HepG2 (cell line): ENCODE data around the gene CAMK2D. TPM values are rescaled to one million over a fixed set of nuclear protein-coding genes. Genes with fewer than 3 reads are reported as not detected.

ENCODE experiments used
- ATAC-seq: fragments of 200-7000 bp; cut with Tn5 transposase; 3 replicates; pipeline ENCODE4 v1.9.1; 2020; ENCODE audit warnings: mild to moderate bottlenecking, moderate library complexity
- BruUV-seq: library from RNA; stranded (reverse); fragments of 400-500 nt; replicated peaks from 2 replicates; lab custom pipeline; 2021; lab: Mats Ljungman, UMichigan
- CTCF ChIA-PET: fragments of 300-600 bp; formaldehyde crosslinking; extraction: SDS; loops from one replicate; lab custom pipeline; 2021; ENCODE audit warnings: low total read pairs, inconsistent platforms, low intra/inter-chr PET ratio; lab: Yijun Ruan, JAX
- POLR2A ChIA-PET: fragments of 350-600 bp; sonication (Branson Sonifier 250); formaldehyde crosslinking; loops from one replicate; lab custom pipeline; 2020; ENCODE audit warnings: antibody characterized with exemption, inconsistent platforms; lab: Yijun Ruan, JAX
- DNase-seq: peaks from one replicate; pipeline ENCODE4 v3.0.0-alpha.2; 2015; ENCODE audit warnings: low spot score
- FAIRE-seq: peaks from 3 replicates; lab custom pipeline; 2011; peaks lifted over from hg19 to GRCh38; lab: Jason Lieb, UNC
- H2AFZ ChIP-seq: one replicate; pipeline ENCODE4 v1.6.1; 2011; ENCODE audit warnings: low read length, inconsistent platforms
- H3K27ac ChIP-seq: fragments of 300-600 bp; 3 replicates; pipeline ENCODE4 v1.8.0; 2011; ENCODE audit warnings: mixed run types, mild to moderate bottlenecking, mixed read lengths, low read length, inconsistent platforms; ENCODE audit not compliant: insufficient read depth; ENCODE audit errors: extremely low read length
- H3K27me3 ChIP-seq, 2 experiments: fragments of 200-600 bp in 1 of 2; 2 replicates in 1 of 2; 3 replicates in 1 of 2; pipeline versions ENCODE4 v1.6.0 to v1.8.0; 2011; ENCODE audit warnings: low read length in 2 of 2, mild to moderate bottlenecking in 2 of 2, moderate library complexity in 2 of 2, inconsistent platforms in 1 of 2; ENCODE audit not compliant: insufficient read depth in 2 of 2, control insufficient read depth in 1 of 2
- H3K36me3 ChIP-seq, 2 experiments: fragments of 200-600 bp in 1 of 2; replicated peaks in 1 of 2; 2 replicates in 1 of 2; 3 replicates in 1 of 2; pipeline versions ENCODE4 v1.5.1 to v1.8.0; 2011; ENCODE audit warnings: low read length in 2 of 2, inconsistent platforms in 1 of 2; ENCODE audit not compliant: insufficient read depth in 2 of 2, control insufficient read depth in 1 of 2
- H3K4me1 ChIP-seq: 2 replicates; pipeline ENCODE4 v1.5.1; 2012; ENCODE audit warnings: low read length, inconsistent platforms; ENCODE audit not compliant: insufficient read depth
- H3K4me2 ChIP-seq: 2 replicates; pipeline ENCODE4 v1.6.0; 2011; ENCODE audit warnings: low read depth, low read length, inconsistent platforms
- H3K4me3 ChIP-seq, 3 experiments: fragments of 200-600 bp in 1 of 3; sonication (generic), shearing (Covaris generic) in 1 of 3; replicated peaks in 1 of 3; 2 replicates each; pipeline ENCODE4 v1.5.1; 2011 to 2016; ENCODE audit warnings: low read length in 3 of 3, inconsistent platforms in 2 of 3, low read depth in 2 of 3, mild to moderate bottlenecking in 2 of 3, control low read depth in 1 of 3, mixed read lengths in 1 of 3; ENCODE audit not compliant: insufficient read depth in 1 of 3
- H3K79me2 ChIP-seq: one replicate; pipeline ENCODE4 v1.6.1; 2011; ENCODE audit warnings: low read length, inconsistent platforms; ENCODE audit not compliant: insufficient read depth
- H3K9ac ChIP-seq: 2 replicates; pipeline ENCODE4 v1.6.0; 2011; ENCODE audit warnings: mild to moderate bottlenecking, low read depth, low read length, inconsistent platforms; ENCODE audit not compliant: insufficient read depth
- H3K9me3 ChIP-seq: 2 replicates; pipeline ENCODE4 v1.5.1; 2012; ENCODE audit warnings: mild to moderate bottlenecking, low read length
- H4K20me1 ChIP-seq: 2 replicates; pipeline ENCODE4 v1.6.0; 2011; ENCODE audit warnings: inconsistent platforms, mild to moderate bottlenecking, low read length, moderate library complexity; ENCODE audit not compliant: insufficient read depth
- CREB1 ChIP-seq, 2 experiments: fragments of 450-650 bp in 1 of 2; IDR thresholded peaks; 2 replicates each; pipeline ENCODE4 v1.6.1; 2016 to 2017; ENCODE audit warnings: control low read depth in 1 of 2, mild to moderate bottlenecking in 1 of 2, missing compliant biosample characterization in 1 of 2, missing genetic modification characterization in 1 of 2
- DDIT3 ChIP-seq: sonication (generic); formaldehyde crosslinking; IDR thresholded peaks from 2 replicates; pipeline ENCODE4 v1.4.0; 2020; ENCODE audit warnings: mild to moderate bottlenecking, missing genetic modification reagents
- HDAC2 ChIP-seq: sonication (generic); formaldehyde crosslinking; IDR thresholded peaks from 2 replicates; pipeline ENCODE4 v1.4.0; 2020; ENCODE audit warnings: missing genetic modification reagents
- HES4 ChIP-seq: sonication (generic); formaldehyde crosslinking; IDR thresholded peaks from 2 replicates; pipeline ENCODE4 v1.9.0; 2021; ENCODE audit warnings: mild to moderate bottlenecking, missing genetic modification reagents, borderline replicate concordance
- HNRNPH1 ChIP-seq: fragments of 200-400 bp; formaldehyde crosslinking; optimal IDR thresholded peaks from 2 replicates; pipeline ENCODE3; 2017; ENCODE audit warnings: mild to moderate bottlenecking, low read depth, low read length
- HOXD1 ChIP-seq: sonication (generic); formaldehyde crosslinking; IDR thresholded peaks from 2 replicates; pipeline ENCODE4 v1.5.0; 2020; ENCODE audit warnings: missing genetic modification reagents
- ISX ChIP-seq: sonication (generic); formaldehyde crosslinking; conservative IDR thresholded peaks from 2 replicates; pipeline ENCODE4 v1.5.0; 2020; ENCODE audit warnings: missing genetic modification reagents
- KLF11 ChIP-seq: IDR thresholded peaks from 2 replicates; pipeline ENCODE4 v1.6.1; 2016; ENCODE audit warnings: missing compliant biosample characterization
- KLF12 ChIP-seq: sonication (generic); formaldehyde crosslinking; IDR thresholded peaks from 2 replicates; pipeline ENCODE4 v1.4.0; 2020; ENCODE audit warnings: missing genetic modification reagents, borderline replicate concordance
- MEF2D ChIP-seq: sonication (generic); formaldehyde crosslinking; IDR thresholded peaks from 2 replicates; pipeline ENCODE4 v1.5.1; 2020; ENCODE audit warnings: mild to moderate bottlenecking, missing genetic modification reagents
- MIER3 ChIP-seq: IDR thresholded peaks from 2 replicates; pipeline ENCODE4 v1.6.1; 2016; ENCODE audit warnings: missing compliant biosample characterization, borderline replicate concordance
- PAX8 ChIP-seq: sonication (generic); formaldehyde crosslinking; IDR thresholded peaks from 2 replicates; pipeline ENCODE4 v1.8.0; 2022; ENCODE audit warnings: mild to moderate bottlenecking, missing genetic modification reagents, borderline replicate concordance
- PHF20 ChIP-seq: sonication (generic); formaldehyde crosslinking; IDR thresholded peaks from 2 replicates; pipeline ENCODE4 v1.5.0; 2020; ENCODE audit warnings: mild to moderate bottlenecking, missing genetic modification reagents
- RFX1 ChIP-seq: fragments of 450-650 bp; IDR thresholded peaks from 2 replicates; pipeline ENCODE4 v1.6.1; 2017
- ZBTB43 ChIP-seq: sonication (generic); formaldehyde crosslinking; conservative IDR thresholded peaks from 2 replicates; pipeline ENCODE4 v1.4.0; 2020; ENCODE audit warnings: missing genetic modification reagents
- ZNF20 ChIP-seq: sonication (generic); formaldehyde crosslinking; IDR thresholded peaks from 2 replicates; pipeline ENCODE4 v1.4.0; 2020; ENCODE audit warnings: mild to moderate bottlenecking, moderate library complexity, missing genetic modification reagents
- ZNF296 ChIP-seq: sonication (generic); formaldehyde crosslinking; conservative IDR thresholded peaks from 2 replicates; pipeline ENCODE4 v1.5.0; 2020; ENCODE audit warnings: mild to moderate bottlenecking, missing genetic modification reagents
- ZNF724P ChIP-seq: sonication (generic); formaldehyde crosslinking; IDR thresholded peaks from 2 replicates; pipeline ENCODE4 v1.8.0; 2022; ENCODE audit warnings: missing genetic modification reagents, borderline replicate concordance
- ZNF761 ChIP-seq: sonication (generic); formaldehyde crosslinking; conservative IDR thresholded peaks from 2 replicates; pipeline ENCODE4 v1.4.0; 2020; ENCODE audit warnings: mild to moderate bottlenecking, missing genetic modification reagents
- WGBS: methylation state at CpG from one replicate; pipeline ENCODE4 v1.1.6; 2017; ENCODE audit warnings: low lambda C conversion rate; 5-methylcytosine and 5-hydroxymethylcytosine counted together
- in situ Hi-C: cut with HindIII; loops from 2 replicates; pipeline ENCODE4 v1.10.0; 2017; ENCODE audit warnings: low pct_unique_long_range_greater_than_20kb; ENCODE audit not compliant: extremely low pct_ligation_motif_present
- intact Hi-C: fragments of 100-400 bp; cut with micrococcal nuclease; formaldehyde crosslinking; loops from one replicate; pipeline ENCODE4 v1.10.0; 2022; ENCODE audit not compliant: unreplicated experiment
- polyA plus RNA-seq, 8 experiments: library from polyadenylated mRNA; depleted of rRNA in 3 of 8; stranded (reverse) in 7 of 8; unstranded in 1 of 8; fragments of >200 nt; fragmentation: Illumina TruSeq in 4 of 8; extraction: Trizol in 4 of 8; gene quantifications; 2 replicates each; pipeline versions ENCODE4 v1.2.1 to v1.2.3, GENCODE V29; 2011 to 2016; ENCODE audit warnings: low read depth in 4 of 8, missing spikeins in 1 of 8, mixed read lengths in 1 of 8; ENCODE audit not compliant: insufficient read depth in 1 of 8
- total RNA-seq, 5 experiments: library from RNA; depleted of rRNA; stranded (reverse); fragments of >200 nt; fragmentation: Illumina TruSeq; extraction: Trizol; gene quantifications; 2 replicates each; pipeline ENCODE4 v1.2.3, GENCODE V29; 2016; ENCODE audit warnings: low read depth in 1 of 5

Gene CAMK2D
- total and polyA plus RNA-seq, 2 of the 13 experiments (the other 11 are each of a cell fraction or from before 2014, with no cell fraction given): 18.0 to 65.4 TPM

GRCh38 chr4:113433536-113434246 lies 327.8 kb downstream of the CAMK2D start:
- peaks cover 11% of the 10 kb centered on the region; the same call in 1 of the 2 replicates for H3K4me1 ChIP-seq
- intact Hi-C loops: no loop called here
- H3K27me3 ChIP-seq: no peaks in the 10 kb centered on the region
- no peak overlapping the region for H3K9ac ChIP-seq
- H3K36me3 ChIP-seq: no peaks in the 10 kb centered on the region
- BruUV-seq: no TSS peak
- H3K4me3 ChIP-seq: no peak overlapping the region
- POLR2A ChIA-PET: interaction anchor here (1.1 to 1.4 kb wide), 2 partner anchors 22 to 30 kb away, joined by 3 to 4 read pairs; no protein-coding TSS in a partner anchor
- H4K20me1 ChIP-seq: no peaks in the 10 kb centered on the region
- ATAC-seq (no peak), DNase-seq (no peak), FAIRE-seq (no peak)
- no peaks in the 10 kb centered on the region for H3K79me2 ChIP-seq
- H3K4me2 ChIP-seq: no peak overlapping the region
- CTCF ChIA-PET: no interaction called here
- no peaks in the 10 kb centered on the region for H3K9me3 ChIP-seq
- H2AFZ ChIP-seq: no peak overlapping the region
- H3K27ac ChIP-seq: no peak overlapping the region
- in situ Hi-C loops: no loop called here
- WGBS: 73% methylated on average over 4 of the region's 4 CpGs
- TF ChIP-seq HNRNPH1: no peak
- TF ChIP-seq, all 625 proteins: peak for 0

GRCh38 chr4:113433116-113433515 lies 328.4 kb downstream of the CAMK2D start:
- in situ Hi-C loops: no loop called here
- FAIRE-seq (no peak), DNase-seq (no peak), ATAC-seq (no peak)
- ChIA-PET CTCF (no interaction called here), POLR2A (interaction anchor here (1.4 kb wide), 1 partner anchor 29 kb away, joined by 3 read pairs; no protein-coding TSS in a partner anchor)
- Histone ChIP-seq H2AFZ (no peak overlapping the region), H3K4me1 (peaks cover 11% of the 10 kb centered on the region; the same call in 1 of the 2 replicates), H3K27ac (no peak overlapping the region), H3K4me3 (no peak overlapping the region), H3K4me2 (no peak overlapping the region), H3K36me3 (no peaks in the 10 kb centered on the region), H3K9ac (no peak overlapping the region), H4K20me1 (no peaks in the 10 kb centered on the region), H3K9me3 (no peaks in the 10 kb centered on the region), H3K79me2 (no peaks in the 10 kb centered on the region), H3K27me3 (no peaks in the 10 kb centered on the region)
- 75% methylated on average over 1 of the region's 1 CpG for WGBS
- intact Hi-C loops: no loop called here
- BruUV-seq: no TSS peak
- TF ChIP-seq ZNF761 (CRISPR knock-in tag) (no peak), CREB1 (IDR thresholded peaks at IDR 0.05) (no peak), CREB1 (CRISPR knock-in tag; IDR thresholded peaks at IDR 0.05) (no peak), KLF11 (CRISPR knock-in tag) (no peak), KLF12 (no peak), ZNF20 (CRISPR knock-in tag) (no peak), MEF2D (CRISPR knock-in tag) (no peak), HOXD1 (CRISPR knock-in tag) (no peak), DDIT3 (no peak), ZNF724P (CRISPR knock-in tag) (no peak), PAX8 (CRISPR knock-in tag) (no peak), PHF20 (CRISPR knock-in tag) (no peak), HDAC2 (CRISPR knock-in tag) (no peak), HES4 (CRISPR knock-in tag) (no peak), RFX1 (no peak), MIER3 (CRISPR knock-in tag) (no peak), ZBTB43 (CRISPR knock-in tag) (no peak), ISX (CRISPR knock-in tag) (no peak), ZNF296 (no peak)
